G401.6 (cell line): ENCODE results near the gene CENPF.
"Not testable (repeated sequence)": the region's sequence is repeated elsewhere in the genome, so short reads cannot be mapped to it uniquely, and the experiment has no call there.

ENCODE experiments used
- FAIRE-seq: peaks from 2 replicates; lab custom pipeline; 2012; peaks lifted over from hg19 to GRCh38; lab: Jason Lieb, UNC

CENPF gene

DNA sequence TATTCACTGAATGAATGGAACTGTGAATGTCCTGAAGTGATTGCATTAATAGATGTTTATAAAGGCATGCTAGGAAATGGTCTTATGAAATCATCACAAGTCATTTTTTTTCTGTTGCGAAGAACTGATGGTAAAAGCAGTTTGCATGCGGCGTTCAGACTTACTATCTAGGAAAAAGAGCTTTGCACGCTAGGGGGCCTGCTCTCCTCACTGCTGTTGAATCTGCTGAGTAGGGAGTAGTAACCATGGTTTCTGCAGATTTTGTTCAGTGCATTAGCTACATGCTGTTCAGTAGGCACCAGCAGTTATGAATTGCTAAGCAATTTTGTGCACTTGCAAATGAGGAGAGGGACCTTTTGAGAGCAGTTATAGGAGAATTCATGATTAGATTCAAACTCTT, 57.9 kb downstream of the CENPF start:
- no peak for FAIRE-seq

GRCh38 chr1:214662223-214662785, 59.3 kb downstream of the CENPF start:
- no peak for FAIRE-seq

- FAIRE-seq, result no peak
Measured at GRCh38 chr1:214664651-214665433, 61.8 kb downstream of the CENPF start.

- FAIRE-seq, result no peak
Measured at GRCh38 chr1:214665606-214666110, 62.7 kb downstream of the CENPF start.

DNA sequence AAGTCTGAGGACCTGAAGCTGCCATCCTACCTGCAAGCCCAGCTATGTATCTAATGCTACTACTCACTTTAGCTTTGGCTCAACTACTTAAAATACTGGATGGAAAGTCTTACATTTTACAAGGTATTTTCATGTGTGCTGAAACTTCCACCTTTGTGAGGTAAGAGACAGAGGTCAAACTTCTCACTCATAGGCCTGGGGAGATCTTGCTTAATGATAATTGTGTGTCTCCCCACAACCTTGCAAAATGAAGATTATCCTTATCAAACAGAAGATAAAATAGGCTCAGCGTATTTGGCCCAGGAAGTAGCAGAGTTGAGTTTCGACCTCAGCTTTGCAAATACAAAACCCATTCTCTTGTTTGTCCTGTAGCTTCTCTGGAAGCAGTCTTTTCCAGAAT, 63.7 kb downstream of the CENPF start:
- FAIRE-seq, result no peak

GRCh38 chr1:214670098-214670497, 67.1 kb downstream of the CENPF start:
- FAIRE-seq, result no peak

GRCh38 chr1:214673029-214673428, 70.0 kb downstream of the CENPF start:
- not testable (repeated sequence) for FAIRE-seq

DNA sequence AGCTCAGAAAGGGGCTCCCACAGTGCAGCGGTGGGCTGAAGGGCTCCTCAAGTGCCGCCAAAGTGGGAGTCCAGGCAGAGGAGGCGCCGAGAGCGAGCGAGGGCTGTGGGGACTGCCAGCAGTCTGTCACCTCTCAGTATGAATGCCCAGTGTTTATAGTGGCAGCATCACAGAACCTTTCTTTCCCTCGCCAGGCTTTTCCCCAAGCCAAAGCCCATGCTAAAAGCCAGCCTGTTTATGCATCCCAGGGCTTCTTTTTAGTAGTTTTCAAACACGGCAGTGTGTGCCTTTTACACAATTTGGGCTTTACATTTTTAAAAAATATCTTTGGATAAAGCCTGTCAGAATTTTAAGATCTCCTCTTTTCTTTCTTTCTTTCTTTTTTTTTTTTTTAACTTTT, 70.6 kb downstream of the CENPF start:
- no peak for FAIRE-seq

- FAIRE-seq, result not testable (repeated sequence)
Measured at GRCh38 chr1:214675524-214675923, 72.5 kb downstream of the CENPF start.

- FAIRE-seq, result no peak
Measured at GRCh38 chr1:214676747-214677146, 73.8 kb downstream of the CENPF start.

GRCh38 chr1:214677945-214678344, 75.0 kb downstream of the CENPF start:
- no peak for FAIRE-seq

GRCh38 chr1:214678386-214678785, 75.4 kb downstream of the CENPF start:
- no peak for FAIRE-seq

DNA sequence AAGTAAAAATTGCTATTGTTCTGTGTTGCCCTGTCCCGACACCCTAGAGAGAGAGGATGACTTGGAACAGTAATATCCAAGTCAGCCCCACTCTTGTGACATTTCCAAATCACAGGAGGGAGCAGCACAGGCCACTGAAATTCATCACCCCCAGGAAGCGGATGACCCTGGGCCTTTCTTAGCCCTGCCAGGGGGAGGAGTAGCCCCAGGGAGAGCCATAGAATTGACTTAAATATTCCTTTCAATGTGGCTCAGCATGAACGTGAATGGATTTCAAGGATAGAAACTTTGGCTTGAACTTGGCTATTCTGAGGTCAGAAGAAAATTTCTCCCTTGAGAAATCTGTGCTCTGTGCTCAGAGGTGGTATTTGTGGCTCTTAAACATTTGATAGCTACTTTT, 80.6 kb downstream of the CENPF start:
- no peak for FAIRE-seq

DNA sequence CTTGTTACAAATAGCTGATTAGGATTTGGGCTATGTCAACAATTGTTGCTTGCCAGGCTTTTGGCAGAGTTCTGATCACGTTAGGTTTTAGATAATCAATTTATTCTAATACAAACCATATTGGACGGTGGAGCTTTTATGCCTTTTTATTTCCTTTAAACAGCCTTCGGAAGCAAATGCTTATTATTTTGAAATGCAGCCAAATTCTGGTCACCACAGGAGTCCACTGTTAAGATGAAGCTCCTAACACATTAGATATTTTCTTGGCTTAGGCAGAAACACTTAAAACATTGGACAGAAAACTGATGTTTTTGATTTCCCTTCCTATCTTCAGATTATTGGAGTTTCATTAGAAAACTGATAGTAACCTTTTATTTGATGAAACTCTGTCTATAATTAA, 82.9 kb downstream of the CENPF start:
- no peak for FAIRE-seq

GRCh38 chr1:214686497-214686896, 83.5 kb downstream of the CENPF start:
- FAIRE-seq, result no peak

- FAIRE-seq, result no peak
Measured at GRCh38 chr1:214688891-214689290, 85.9 kb downstream of the CENPF start.

- FAIRE-seq, result no peak
Measured at GRCh38 chr1:214694769-214695168, 91.8 kb downstream of the CENPF start.

GRCh38 chr1:214698559-214698958, 95.6 kb downstream of the CENPF start:
- FAIRE-seq, result no peak

DNA sequence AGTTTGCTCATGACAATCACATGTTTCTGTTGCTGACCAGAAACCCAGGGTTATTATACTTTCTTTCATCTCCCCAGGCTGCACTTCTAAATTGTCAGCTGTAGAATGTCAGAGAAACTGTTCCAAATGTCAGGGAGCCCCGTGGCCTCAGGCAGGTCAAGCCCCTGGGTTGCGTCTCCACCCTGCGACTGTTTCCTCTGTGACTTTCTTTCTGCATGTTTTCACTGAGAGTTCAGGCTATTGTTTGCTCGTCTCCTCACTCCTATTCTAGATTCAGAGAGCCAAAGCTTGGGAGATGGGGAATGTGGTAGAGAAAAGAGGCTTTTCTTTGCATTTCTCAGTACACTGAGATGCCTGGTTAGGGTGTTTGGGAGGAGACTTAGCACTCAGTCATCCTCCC, 97.4 kb downstream of the CENPF start:
- FAIRE-seq, result no peak

- FAIRE-seq, result no peak
Measured at GRCh38 chr1:214702556-214702955, 99.6 kb downstream of the CENPF start.

- no peak for FAIRE-seq
Measured at GRCh38 chr1:214707306-214708087, 104.5 kb downstream of the CENPF start.

DNA sequence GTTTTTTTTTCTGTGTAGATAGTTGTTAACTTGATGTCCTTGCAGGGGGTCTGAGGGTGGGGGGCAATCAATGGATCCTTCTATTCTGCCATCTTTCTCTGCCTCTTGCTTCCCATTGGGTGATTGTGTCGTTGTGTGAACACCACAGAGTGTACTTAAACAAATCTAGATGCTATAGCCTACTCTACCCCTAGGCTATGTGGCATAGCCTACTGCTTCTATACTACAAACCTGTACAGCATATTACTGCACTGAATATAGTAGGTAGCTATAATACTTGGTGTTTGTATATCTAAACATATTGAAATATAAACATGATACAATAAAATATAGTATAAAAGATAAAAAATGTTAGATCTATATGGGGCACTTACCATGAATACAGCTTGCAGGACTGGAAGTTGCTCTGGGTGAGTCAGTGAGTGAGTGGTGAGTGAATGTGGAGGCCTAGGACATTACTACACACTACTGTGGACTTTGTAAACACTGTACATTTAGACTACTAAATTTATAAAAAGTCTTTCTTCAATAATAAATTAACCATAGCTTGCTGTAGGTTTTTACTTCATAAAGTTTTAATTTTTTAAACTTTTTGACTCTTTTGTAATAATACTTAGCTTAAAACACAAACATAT, 105.4 kb downstream of the CENPF start:
- FAIRE-seq, result no peak

DNA sequence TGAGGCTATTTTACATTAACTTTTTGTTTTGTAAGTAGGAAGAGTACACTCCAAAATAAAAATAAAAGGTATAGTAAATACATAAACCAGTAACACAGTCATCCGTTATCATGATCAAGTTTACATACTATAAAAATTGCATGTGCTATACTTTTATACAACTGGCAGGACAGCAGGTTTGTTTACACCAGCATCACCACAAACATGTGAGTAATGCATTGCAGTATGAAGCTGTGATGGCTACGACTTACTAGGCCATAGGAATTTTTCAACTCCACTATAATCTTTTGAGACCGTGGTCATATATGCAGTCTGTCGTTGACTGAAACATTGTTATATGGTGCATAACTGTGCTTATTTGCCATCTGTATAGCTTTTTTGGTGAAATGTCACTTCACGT, 106.2 kb downstream of the CENPF start:
- no peak for FAIRE-seq
